ENCODE measurements around the gene LSM14B. TPM values are rescaled to one million over a fixed set of nuclear protein-coding genes. Genes with fewer than 3 reads are reported as not detected.

Gene LSM14B
- total RNA-seq, 4 donors from 2014 or later: 27.1 to 35.5 (median 33.3) TPM

DNA sequence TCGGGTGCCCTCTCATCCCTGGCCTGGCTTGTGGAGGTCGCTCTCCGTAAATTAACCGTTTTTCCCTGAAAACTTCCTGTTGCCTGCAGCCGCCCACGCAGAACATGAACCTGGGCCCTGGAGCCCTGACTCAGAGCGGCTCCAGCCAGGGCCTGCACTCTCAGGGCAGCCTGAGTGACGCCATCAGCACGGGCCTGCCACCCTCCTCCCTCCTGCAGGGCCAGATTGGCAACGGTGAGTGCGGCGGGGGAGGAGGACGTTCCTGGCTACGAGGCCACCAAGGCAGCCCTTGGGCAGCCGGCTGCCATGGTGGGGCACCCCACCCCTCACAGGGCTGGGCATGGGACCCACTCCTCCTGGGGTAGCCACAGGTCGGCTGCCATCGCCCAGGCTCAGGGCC, 39.1 kb downstream of the LSM14B start:
- peaks cover 0 to 68% (median 0%) of the 10 kb centered on the region in 3 donors for H3K36me3 ChIP-seq
- no peaks in the 10 kb centered on the region for H3K9me3 ChIP-seq
- peaks cover 0 to 5% (median 1%) of the 10 kb centered on the region in 4 donors for H3K4me1 ChIP-seq
- no peak for DNase-seq
- H3K27ac ChIP-seq: no peak overlapping the region
- H3K4me3 ChIP-seq: no peak overlapping the region
- H3K27me3 ChIP-seq: no peaks in the 10 kb centered on the region
- TF ChIP-seq, protein P1, sequence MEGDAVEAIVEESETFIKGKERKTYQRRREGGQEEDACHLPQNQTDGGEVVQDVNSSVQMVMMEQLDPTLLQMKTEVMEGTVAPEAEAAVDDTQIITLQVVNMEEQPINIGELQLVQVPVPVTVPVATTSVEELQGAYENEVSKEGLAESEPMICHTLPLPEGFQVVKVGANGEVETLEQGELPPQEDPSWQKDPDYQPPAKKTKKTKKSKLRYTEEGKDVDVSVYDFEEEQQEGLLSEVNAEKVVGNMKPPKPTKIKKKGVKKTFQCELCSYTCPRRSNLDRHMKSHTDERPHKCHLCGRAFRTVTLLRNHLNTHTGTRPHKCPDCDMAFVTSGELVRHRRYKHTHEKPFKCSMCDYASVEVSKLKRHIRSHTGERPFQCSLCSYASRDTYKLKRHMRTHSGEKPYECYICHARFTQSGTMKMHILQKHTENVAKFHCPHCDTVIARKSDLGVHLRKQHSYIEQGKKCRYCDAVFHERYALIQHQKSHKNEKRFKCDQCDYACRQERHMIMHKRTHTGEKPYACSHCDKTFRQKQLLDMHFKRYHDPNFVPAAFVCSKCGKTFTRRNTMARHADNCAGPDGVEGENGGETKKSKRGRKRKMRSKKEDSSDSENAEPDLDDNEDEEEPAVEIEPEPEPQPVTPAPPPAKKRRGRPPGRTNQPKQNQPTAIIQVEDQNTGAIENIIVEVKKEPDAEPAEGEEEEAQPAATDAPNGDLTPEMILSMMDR (IDR thresholded peaks at IDR 0.05): no peak
- TF ChIP-seq POLR2A (IDR thresholded peaks at IDR 0.05): no peak

DNA sequence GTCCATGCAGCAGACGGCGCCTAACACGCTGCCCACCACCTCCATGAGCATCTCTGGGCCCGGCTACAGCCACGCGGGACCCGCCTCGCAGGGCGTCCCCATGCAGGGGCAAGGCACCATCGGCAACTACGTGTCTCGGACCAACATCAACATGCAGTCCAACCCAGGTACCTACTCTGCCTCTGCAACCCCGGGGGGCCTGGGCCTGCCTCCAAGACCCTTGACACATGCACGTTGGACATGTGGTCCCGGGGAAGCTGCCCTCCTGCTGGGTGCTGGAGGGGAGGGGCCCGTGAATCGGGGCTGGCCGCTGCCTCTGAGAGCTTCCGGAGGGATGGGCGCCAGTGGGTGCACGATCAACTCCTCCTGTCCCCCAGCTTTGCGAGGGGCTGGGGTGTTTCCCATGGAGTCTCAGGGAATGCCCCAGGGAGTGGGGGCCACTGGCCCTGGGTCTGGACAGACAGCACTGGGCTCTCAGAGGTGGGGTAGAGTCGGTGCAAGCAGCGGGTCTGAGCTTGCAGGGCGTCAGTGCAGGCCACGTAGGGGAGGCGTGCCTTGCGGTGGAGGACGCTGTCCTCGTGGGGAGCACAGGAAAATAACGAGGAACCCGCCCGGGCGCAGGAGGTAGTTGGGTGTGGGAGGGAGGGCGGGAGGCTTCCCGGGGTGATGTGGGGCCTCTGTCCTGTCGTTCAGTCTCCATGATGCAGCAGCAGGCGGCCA, 40.6 kb downstream of the LSM14B start:
- no peaks in the 10 kb centered on the region for H3K4me1 ChIP-seq
- no peak for DNase-seq
- H3K9me3 ChIP-seq: no peaks in the 10 kb centered on the region
- no peak overlapping the region for H3K4me3 ChIP-seq
- no peaks in the 10 kb centered on the region for H3K27me3 ChIP-seq
- TF ChIP-seq, protein P1 (IDR thresholded peaks at IDR 0.05): no peak
- TF ChIP-seq POLR2A (IDR thresholded peaks at IDR 0.05): no peak
- H3K36me3 ChIP-seq: peaks cover 0 to 72% (median 0%) of the 10 kb centered on the region in 3 donors
- no peak overlapping the region for H3K27ac ChIP-seq

DNA sequence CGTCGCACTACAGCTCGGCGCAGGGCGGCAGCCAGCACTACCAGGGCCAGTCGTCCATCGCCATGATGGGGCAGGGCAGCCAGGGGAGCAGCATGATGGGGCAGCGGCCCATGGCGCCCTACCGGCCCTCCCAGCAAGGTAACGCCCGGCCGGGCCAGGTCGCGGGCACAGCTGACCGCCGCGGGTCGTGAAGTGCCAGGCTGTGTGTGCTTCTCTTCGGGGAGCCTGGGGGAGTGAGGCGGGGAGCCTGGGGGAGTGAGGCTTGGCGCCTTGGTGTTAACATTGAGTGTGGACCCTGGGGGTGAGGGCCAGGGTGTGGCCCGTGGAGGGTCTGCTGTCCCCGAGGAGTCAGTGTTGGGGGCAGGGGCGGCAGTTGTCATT, 41.2 kb downstream of the LSM14B start:
- H3K27ac ChIP-seq: no peak overlapping the region
- no peak for DNase-seq
- no peaks in the 10 kb centered on the region for H3K4me1 ChIP-seq
- H3K4me3 ChIP-seq: no peak overlapping the region
- H3K9me3 ChIP-seq: no peaks in the 10 kb centered on the region
- no peak for TF ChIP-seq POLR2A (IDR thresholded peaks at IDR 0.05)
- TF ChIP-seq, protein P1 (IDR thresholded peaks at IDR 0.05): no peak
- no peaks in the 10 kb centered on the region for H3K27me3 ChIP-seq
- peaks cover 0 to 77% (median 0%) of the 10 kb centered on the region in 3 donors for H3K36me3 ChIP-seq

DNA sequence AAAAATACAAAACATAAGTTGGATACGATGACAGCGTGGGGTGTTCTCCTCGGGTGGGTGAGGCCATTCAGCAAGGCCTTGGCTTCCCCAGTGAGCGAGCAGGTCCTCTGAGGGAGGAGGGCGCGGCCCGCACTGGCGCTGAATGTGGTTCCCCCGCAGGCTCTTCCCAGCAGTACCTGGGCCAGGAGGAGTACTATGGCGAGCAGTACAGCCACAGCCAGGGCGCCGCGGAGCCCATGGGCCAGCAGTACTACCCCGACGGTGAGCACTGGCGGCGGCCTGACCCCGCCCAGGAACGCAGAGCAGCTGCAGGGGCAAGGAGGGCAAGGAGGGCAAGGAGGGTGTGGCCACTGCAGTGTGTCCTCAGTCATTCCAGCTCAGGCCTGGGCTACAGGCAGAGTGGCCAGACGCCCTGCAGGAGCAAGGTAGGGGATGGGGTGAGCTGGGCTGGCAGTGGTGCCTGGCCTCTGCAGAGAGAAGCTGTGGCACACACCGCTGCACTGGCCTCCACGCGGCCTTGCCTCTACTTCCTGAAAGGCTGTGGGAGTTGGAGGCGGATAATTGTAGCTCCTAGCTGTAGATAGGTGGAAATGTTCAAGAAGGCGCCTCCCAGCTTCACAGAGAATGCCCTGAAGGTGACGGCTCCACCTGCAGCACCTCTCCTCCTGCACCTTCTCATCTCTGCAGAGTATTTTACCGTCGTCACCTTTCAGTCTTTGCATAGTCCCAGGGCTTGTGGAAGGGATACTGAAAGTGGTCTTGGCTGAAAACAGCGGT, 41.9 kb downstream of the LSM14B start:
- H3K4me1 ChIP-seq: no peaks in the 10 kb centered on the region
- H3K4me3 ChIP-seq: no peak overlapping the region
- DNase-seq: no peak
- H3K27ac ChIP-seq: no peak overlapping the region
- H3K9me3 ChIP-seq: no peaks in the 10 kb centered on the region
- TF ChIP-seq POLR2A (IDR thresholded peaks at IDR 0.05): no peak
- H3K36me3 ChIP-seq: peaks cover 0 to 78% (median 0%) of the 10 kb centered on the region in 3 donors
- no peaks in the 10 kb centered on the region for H3K27me3 ChIP-seq

DNA sequence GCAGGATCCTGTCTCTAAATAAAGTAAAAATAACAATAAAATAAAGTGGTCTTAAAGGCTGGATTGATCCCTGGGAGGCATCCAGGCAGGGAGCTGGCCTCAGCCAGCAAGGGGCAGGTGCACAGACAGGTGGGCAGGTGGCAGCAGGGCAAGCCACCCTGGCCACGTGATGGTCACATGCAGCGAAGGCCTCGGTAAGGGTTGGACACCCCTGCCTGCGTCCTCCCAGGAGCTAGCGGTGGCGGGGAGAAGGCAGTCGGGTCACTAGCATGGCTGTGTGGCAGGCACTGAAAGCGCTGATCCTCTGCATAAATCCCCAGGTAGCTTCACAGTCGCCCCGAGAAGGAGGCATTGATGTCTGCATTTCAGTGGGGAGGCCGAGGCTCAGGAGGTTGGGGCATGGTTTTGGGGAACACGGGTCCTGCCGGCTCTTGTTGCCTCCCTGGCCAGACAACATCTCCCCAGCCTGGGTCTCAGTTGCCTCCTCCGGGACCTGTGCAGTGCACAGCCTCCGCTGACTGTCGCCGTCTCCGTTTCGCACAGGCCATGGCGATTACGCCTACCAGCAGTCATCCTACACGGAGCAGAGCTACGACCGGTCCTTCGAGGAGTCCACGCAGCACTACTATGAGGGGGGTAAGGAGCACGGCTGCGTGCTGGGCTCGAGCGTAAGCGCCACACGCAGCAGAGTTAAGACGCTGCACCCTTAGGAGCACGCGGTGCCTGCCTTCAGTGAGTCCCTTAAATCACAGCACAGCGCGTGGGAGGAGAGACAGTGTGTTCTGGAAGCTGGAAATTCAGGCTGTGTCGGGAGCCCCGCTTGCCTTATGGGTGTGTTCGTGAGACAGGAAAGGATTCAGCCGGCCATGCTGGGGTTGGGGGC, 42.8 kb downstream of the LSM14B start:
- no peak for DNase-seq
- peaks cover 0 to 83% (median 0%) of the 10 kb centered on the region in 3 donors for H3K36me3 ChIP-seq
- TF ChIP-seq POLR2A (IDR thresholded peaks at IDR 0.05): no peak
- TF ChIP-seq, protein P1 (IDR thresholded peaks at IDR 0.05): no peak
- no peak overlapping the region for H3K4me3 ChIP-seq
- no peaks in the 10 kb centered on the region for H3K27me3 ChIP-seq
- H3K4me1 ChIP-seq: no peaks in the 10 kb centered on the region
- H3K9me3 ChIP-seq: no peaks in the 10 kb centered on the region
- no peak overlapping the region for H3K27ac ChIP-seq

Data from Peyer's patch (tissue), 4 donors.